PFSK-1 (cell line): ENCODE measurements around the gene IL1RAPL2.

ENCODE experiments used
- FOXP2 ChIP-seq: optimal IDR thresholded peaks from 2 replicates; pipeline ENCODE3; 2011; ENCODE audit warnings: borderline replicate concordance, control low read depth, inconsistent platforms; ENCODE audit not compliant: insufficient read depth; ENCODE audit errors: extremely low read length, extremely low read depth
- POLR2AphosphoS5 ChIP-seq: IDR thresholded peaks from 2 replicates; pipeline ENCODE4 v1.6.1; 2012; ENCODE audit warnings: low read depth, mild to moderate bottlenecking, control low read depth, low read length, moderate library complexity
- REST ChIP-seq, 2 experiments: IDR thresholded peaks; 2 replicates each; pipeline versions ENCODE4 v1.6.1 to v1.8.0; 2011 to 2012; ENCODE audit warnings: low read depth in 2 of 2, low read length in 2 of 2, control low read depth in 1 of 2, inconsistent platforms in 1 of 2, mild to moderate bottlenecking in 1 of 2, moderate library complexity in 1 of 2; ENCODE audit not compliant: insufficient read depth in 1 of 2
- SIN3A ChIP-seq: IDR thresholded peaks from 2 replicates; pipeline ENCODE4 v1.6.1; 2012; ENCODE audit warnings: mild to moderate bottlenecking, low read length, moderate library complexity, borderline replicate concordance; ENCODE audit not compliant: insufficient read depth
- TAF1 ChIP-seq: IDR thresholded peaks from 2 replicates; pipeline ENCODE4 v1.6.1; 2012; ENCODE audit warnings: low read length, control low read depth, borderline replicate concordance; ENCODE audit not compliant: insufficient read depth

IL1RAPL2 gene

GRCh38 chrX:105299286-105299685, 733.3 kb downstream of the IL1RAPL2 start:
- no peak for TF ChIP-seq REST (IDR thresholded peaks at IDR 0.05; ENCODE audit: insufficient read depth in 1 of 2, low read depth in 2 of 2, low read length in 2 of 2)
- TF ChIP-seq POLR2AphosphoS5: no peak
- TF ChIP-seq SIN3A: no peak
- no peak for TF ChIP-seq TAF1

GRCh38 chrX:105302246-105302645, 736.2 kb downstream of the IL1RAPL2 start:
- no peak for TF ChIP-seq SIN3A
- TF ChIP-seq POLR2AphosphoS5: no peak

GRCh38 chrX:105307762-105308161, 741.8 kb downstream of the IL1RAPL2 start:
- TF ChIP-seq TAF1 (no peak), SIN3A (no peak), FOXP2 (no peak), REST (IDR thresholded peaks at IDR 0.05; ENCODE audit: insufficient read depth in 1 of 2, low read depth in 2 of 2, low read length in 2 of 2) (no peak)

- TF ChIP-seq FOXP2 (no peak), SIN3A (no peak), POLR2AphosphoS5 (no peak), TAF1 (no peak)
These were observed 747.6 kb downstream of the IL1RAPL2 start for GRCh38 chrX:105313596-105313995.

- TF ChIP-seq TAF1 (no peak), REST (IDR thresholded peaks at IDR 0.05; ENCODE audit: insufficient read depth in 1 of 2, low read depth in 2 of 2, low read length in 2 of 2) (no peak), SIN3A (no peak), FOXP2 (no peak), POLR2AphosphoS5 (no peak)
These were observed 748.5 kb downstream of the IL1RAPL2 start for GRCh38 chrX:105314458-105314857.

GRCh38 chrX:105315248-105315647, 749.2 kb downstream of the IL1RAPL2 start:
- TF ChIP-seq FOXP2 (no peak), SIN3A (no peak), POLR2AphosphoS5 (no peak), REST (IDR thresholded peaks at IDR 0.05; ENCODE audit: insufficient read depth in 1 of 2, low read depth in 2 of 2, low read length in 2 of 2) (no peak), TAF1 (no peak)
